GM18867 (cell line): Measurements from ENCODE around the gene TRMT44.
"Not testable (repeated sequence)": the region's sequence is repeated elsewhere in the genome, so short reads cannot be mapped to it uniquely, and the experiment has no call there.

Source experiments
- ATAC-seq: cut with Tn5 transposase; IDR thresholded peaks from one replicate; pipeline ENCODE4 v1.9.1; 2021; ENCODE audit warnings: mild to moderate bottlenecking, moderate library complexity; ENCODE audit not compliant: unreplicated experiment

The TRMT44 gene

GRCh38 chr4:8508740-8509139 lies 68.2 kb downstream of the TRMT44 start:
- no peak for ATAC-seq

GRCh38 chr4:8509311-8509950 lies 68.9 kb downstream of the TRMT44 start:
- no peak for ATAC-seq

- ATAC-seq, result no peak
Measured at GRCh38 chr4:8510191-8510590, 69.6 kb downstream of the TRMT44 start.

GRCh38 chr4:8510611-8511285 lies 70.2 kb downstream of the TRMT44 start:
- no peak for ATAC-seq

GRCh38 chr4:8512510-8512909 lies 71.9 kb downstream of the TRMT44 start:
- no peak for ATAC-seq

- ATAC-seq, result not testable (repeated sequence)
Measured at GRCh38 chr4:8513080-8513479, 72.5 kb downstream of the TRMT44 start.

GRCh38 chr4:8513931-8514330 lies 73.4 kb downstream of the TRMT44 start:
- ATAC-seq, result no peak

GRCh38 chr4:8514391-8514790 lies 73.8 kb downstream of the TRMT44 start:
- ATAC-seq, result no peak

- no peak for ATAC-seq
Measured at GRCh38 chr4:8515316-8516060, 74.9 kb downstream of the TRMT44 start.

GRCh38 chr4:8516061-8516573 lies 75.5 kb downstream of the TRMT44 start:
- no peak for ATAC-seq

GRCh38 chr4:8516996-8517550 lies 76.5 kb downstream of the TRMT44 start:
- ATAC-seq, result no peak

- ATAC-seq, result no peak
Measured at GRCh38 chr4:8517946-8518345, 77.4 kb downstream of the TRMT44 start.

GRCh38 chr4:8522160-8523120 lies 81.9 kb downstream of the TRMT44 start:
- ATAC-seq, result no peak

- ATAC-seq, result no peak
Measured at GRCh38 chr4:8523175-8523574, 82.6 kb downstream of the TRMT44 start.

- no peak for ATAC-seq
Measured at GRCh38 chr4:8523766-8524165, 83.2 kb downstream of the TRMT44 start.

- no peak for ATAC-seq
Measured at GRCh38 chr4:8524595-8525382, 84.2 kb downstream of the TRMT44 start.

GRCh38 chr4:8525383-8526120 lies 85.0 kb downstream of the TRMT44 start:
- no peak for ATAC-seq
